ENCODE results near the gene SYT4.
"Not testable (repeated sequence)": the region's sequence is repeated elsewhere in the genome, so short reads cannot be mapped to it uniquely, and the experiment has no call there.

SYT4 gene, protein sequence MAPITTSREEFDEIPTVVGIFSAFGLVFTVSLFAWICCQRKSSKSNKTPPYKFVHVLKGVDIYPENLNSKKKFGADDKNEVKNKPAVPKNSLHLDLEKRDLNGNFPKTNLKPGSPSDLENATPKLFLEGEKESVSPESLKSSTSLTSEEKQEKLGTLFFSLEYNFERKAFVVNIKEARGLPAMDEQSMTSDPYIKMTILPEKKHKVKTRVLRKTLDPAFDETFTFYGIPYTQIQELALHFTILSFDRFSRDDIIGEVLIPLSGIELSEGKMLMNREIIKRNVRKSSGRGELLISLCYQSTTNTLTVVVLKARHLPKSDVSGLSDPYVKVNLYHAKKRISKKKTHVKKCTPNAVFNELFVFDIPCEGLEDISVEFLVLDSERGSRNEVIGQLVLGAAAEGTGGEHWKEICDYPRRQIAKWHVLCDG

GRCh38 chr18:43277164-43277600 lies at the start of gene SYT4:
Gene SYT4 (minus strand): TSS chr18:43277490. CDS start chr18:43277281, 209 bp downstream.
- no peak for DNase-seq (ENCODE audit: low read depth in 2 of 2)

GRCh38 chr18:43322132-43322531 lies 44.8 kb upstream of the SYT4 start:
- no peak for DNase-seq (ENCODE audit: low read depth in 2 of 2)

- no peak for DNase-seq (ENCODE audit: low read depth in 2 of 2)
Observed at GRCh38 chr18:43314941-43315340, 37.7 kb upstream of the SYT4 start.

GRCh38 chr18:43312891-43313290 lies 35.6 kb upstream of the SYT4 start:
- DNase-seq (ENCODE audit: low read depth in 2 of 2): no peak

DNA sequence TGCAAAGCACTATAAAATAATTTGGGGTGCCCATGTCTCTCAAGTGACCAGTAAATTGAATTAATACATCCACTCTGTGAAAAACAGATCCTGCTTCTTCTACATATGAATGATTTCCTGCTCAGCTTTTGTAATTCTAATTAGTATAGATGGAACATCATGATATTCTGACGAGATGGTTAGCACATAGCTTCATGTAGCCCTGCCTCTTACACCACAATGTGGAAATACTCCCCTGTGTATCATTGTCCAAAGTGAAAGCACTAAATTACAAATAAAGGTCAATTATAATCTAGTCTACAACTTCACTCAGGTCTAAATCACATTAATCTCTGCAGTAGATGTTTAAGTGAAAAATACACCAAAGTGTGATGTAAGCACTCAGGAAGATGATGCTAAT lies 32.9 kb upstream of the SYT4 start:
- DNase-seq (ENCODE audit: low read depth in 2 of 2): no peak

DNA sequence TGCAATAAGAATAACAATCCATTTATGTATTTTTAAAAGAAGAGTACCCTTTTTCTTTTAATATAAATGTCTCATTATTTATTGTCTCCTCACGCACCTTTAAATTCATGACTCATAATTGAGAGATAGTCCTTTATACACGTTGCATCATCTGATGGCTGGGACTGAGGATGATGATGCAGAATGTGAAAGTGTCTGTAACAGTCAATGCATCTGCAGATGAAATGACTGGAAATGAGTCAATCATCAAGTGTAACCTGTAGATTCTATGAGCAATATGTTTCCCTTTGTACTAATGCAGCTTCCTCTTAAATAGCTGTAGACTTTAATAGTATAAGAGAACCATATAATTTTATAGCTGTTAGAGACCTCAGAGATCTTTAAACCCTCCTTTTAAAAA lies 26.1 kb upstream of the SYT4 start:
- DNase-seq (ENCODE audit: low read depth in 2 of 2): no peak

- not testable (repeated sequence) for DNase-seq (ENCODE audit: low read depth in 2 of 2)
Observed at GRCh38 chr18:43286187-43286586, 8.9 kb upstream of the SYT4 start.

DNA sequence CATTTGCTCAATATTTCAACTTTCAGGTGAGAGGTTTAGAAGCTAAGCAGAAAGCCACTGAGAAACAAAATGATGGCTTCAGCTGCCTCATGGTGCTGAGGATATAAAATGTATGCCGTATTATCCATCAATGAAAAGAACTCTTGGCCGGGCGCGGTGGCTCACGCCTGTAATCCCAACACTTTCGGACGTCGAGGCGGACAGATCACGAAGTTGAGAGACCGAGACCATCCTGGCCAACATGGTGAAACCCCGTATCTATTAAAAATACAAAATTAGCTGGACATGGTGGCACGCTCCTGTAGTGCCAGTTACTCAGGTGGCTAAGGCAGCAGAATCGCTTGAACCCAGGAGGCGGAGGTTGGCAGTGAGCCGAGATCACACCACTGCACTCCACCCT lies 6.0 kb upstream of the SYT4 start:
- DNase-seq (ENCODE audit: low read depth in 2 of 2): no peak

- DNase-seq (ENCODE audit: low read depth in 2 of 2): no peak
Observed at GRCh38 chr18:43279015-43279744, 1.9 kb upstream of the SYT4 start.

GRCh38 chr18:43278355-43278754 lies 1.1 kb upstream of the SYT4 start:
- DNase-seq (ENCODE audit: low read depth in 2 of 2): no peak

GRCh38 chr18:43276491-43276890 lies 799 bp downstream of the SYT4 start:
- DNase-seq (ENCODE audit: low read depth in 2 of 2): no peak

DNA sequence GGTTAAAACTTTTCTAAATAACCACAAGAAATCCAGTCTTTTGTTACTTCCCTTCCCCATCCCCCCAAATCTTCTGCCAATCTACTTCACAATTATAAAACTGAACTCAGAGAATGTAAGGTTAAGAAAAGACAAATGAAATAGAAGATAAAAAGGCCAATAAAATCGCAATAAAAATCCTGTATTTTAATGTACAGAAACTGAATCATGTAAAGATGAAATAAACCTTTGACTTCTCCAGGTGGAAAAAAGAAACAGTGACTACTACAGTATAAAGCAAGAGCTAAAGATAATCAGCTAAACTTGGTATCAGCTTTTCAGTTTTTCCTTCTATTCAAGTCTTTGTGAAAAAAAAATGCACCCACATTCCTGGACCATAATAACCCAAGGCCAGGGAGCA lies 1.7 kb downstream of the SYT4 start:
- no peak for DNase-seq (ENCODE audit: low read depth in 2 of 2)

DNA sequence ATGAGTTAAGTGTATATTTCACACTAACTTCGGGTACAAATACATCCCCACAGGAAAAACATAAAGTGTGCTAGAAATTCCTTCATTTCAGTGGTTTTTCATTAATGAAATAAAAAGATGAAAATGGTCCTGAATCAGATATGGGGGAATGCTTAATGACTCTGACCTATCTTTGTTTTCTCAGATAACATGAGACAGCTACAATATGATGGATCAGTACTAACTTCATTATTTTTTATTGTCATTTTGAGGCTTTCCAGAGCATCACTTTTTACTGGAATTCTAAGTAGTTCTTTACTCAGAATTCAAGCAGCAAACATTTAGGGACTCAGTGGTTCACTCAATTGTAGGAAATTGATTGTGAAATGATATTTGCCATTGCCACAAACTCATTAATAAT lies 2.8 kb downstream of the SYT4 start:
- DNase-seq (ENCODE audit: low read depth in 2 of 2): no peak

- no peak for DNase-seq (ENCODE audit: low read depth in 2 of 2)
Observed at GRCh38 chr18:43271593-43272432, 5.5 kb downstream of the SYT4 start.

DNA sequence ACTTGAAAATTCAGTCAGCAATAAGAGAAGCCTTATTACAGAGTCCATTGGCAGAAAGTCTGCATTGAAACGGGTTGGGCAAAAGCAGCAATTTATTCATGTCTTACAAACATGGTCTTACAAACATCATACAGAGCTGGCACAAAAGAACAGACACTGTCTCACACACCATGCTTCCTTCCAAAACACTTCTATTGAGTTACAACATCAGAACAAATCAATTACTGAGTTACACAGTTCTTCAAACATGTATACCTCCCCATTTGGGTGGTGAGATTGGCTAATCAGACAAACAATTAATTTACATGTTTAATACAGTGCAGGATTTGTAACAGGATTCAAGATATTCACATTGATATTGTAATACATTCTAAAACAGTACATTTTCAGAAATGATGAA lies 9.5 kb downstream of the SYT4 start:
- no peak for DNase-seq (ENCODE audit: low read depth in 2 of 2)

DNA sequence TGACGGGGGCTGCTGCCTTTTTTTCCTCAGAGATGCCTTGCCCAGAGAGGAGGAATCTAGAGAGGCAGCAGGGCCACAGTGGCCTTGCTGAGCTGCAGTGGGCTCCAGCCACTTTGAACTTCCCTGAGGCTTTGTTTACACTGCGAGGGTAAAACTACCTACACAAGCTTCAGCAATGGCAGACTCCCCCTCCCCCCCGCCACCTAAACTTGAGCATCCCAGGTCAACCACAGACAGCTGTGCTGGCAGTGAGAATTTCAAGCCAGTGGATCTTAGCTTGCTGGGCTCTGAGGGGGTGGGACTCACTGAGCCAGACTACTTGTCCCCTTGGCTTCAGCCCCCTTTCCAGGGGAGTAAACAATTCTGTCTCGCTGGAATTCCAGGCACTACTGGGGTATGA lies 11.8 kb downstream of the SYT4 start:
- no peak for DNase-seq (ENCODE audit: low read depth in 2 of 2)

DNA sequence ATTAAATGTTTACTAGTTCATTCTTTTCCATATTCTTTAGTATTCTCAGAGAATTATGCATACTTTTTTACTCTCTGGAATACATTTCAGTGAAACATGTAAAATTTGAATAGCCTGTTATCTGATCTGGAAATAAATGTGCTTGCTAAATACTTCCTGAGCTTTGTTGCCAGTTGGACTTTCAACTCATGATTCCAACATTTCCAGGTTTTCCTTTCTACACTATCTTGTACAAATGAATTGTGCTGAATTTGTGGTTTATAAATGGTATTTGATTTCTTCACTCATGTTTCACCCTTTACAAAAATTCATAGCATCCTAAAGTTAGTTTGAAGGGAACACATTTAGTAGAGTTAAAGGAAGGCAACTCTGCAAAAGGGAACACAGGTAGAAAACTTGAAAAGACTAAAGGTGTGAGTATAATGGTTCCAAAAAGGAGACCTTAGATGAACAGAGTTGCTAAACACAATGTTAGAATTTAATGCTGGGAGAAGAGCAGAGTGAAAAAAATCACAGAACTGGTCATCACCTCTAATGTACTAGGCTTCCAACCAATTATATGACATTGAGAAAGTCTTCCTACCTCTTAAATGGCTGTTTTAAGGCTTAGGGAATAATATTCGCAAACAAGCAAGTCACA lies 28.6 kb downstream of the SYT4 start:
- DNase-seq (ENCODE audit: low read depth in 2 of 2): no peak

GRCh38 chr18:43247944-43248343 lies 29.3 kb downstream of the SYT4 start:
- DNase-seq (ENCODE audit: low read depth in 2 of 2): no peak

GRCh38 chr18:43238429-43238828 lies 38.9 kb downstream of the SYT4 start:
- DNase-seq (ENCODE audit: low read depth in 2 of 2): no peak

DNA sequence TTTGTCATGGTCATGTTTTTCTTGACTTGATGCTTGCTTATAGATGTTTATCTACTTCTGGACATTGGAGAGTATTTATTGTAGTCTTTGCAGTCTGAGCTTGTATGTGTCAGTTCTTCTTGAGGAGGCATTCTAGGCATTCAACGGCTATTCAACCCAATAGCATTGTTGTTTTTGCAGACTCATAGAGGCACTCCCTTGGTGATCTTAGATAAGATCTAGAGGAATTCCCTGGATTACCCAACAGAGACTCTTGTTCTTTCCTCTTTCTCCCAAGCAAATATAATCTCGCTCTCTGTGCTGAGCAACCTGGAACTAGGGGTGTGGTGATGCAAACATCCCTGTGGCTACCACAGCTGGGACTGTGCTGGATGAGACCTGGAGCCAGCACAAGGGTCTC lies 40.4 kb downstream of the SYT4 start:
- no peak for DNase-seq (ENCODE audit: low read depth in 2 of 2)

DNA sequence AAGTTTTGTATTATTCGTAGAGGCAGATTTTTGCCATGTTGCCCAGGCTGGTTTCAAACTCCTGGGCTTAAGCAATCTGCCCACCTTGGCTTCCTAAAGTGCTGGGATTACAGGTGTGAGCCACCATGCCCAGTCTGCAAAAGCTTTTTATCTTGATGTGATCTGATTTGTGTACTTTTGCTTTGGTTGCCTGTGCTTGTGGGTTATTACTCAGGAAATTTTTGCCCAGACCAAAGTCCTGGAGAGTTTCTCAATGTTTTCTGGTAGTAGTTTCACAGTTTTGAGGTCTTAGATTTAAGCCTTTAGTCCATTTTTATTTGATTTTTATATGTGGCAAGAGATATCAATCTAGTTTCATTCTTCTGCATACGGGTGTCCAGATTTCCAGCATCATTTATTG lies 42.4 kb downstream of the SYT4 start:
- no peak for DNase-seq (ENCODE audit: low read depth in 2 of 2)

DNA sequence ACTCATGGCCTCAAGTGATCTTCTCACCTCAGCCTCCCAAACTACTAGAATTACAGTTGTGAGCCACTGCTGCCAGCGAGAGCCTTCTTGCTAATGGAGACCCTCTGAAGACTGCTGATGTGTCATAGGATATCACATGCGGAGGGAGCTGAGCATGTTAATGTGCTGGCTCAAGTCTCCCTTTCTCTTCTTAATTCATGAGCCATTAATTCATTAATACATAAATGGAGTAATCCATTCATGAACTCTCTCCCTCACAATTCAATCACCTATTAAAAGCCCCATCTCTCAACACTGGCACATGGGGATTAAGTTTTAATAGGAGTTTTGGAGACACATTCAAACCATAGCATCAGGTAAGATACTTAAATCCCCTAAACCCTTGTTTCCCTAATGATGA lies 54.8 kb downstream of the SYT4 start:
- no peak for DNase-seq (ENCODE audit: low read depth in 2 of 2)
